NCI-H345 treated with DMSO at 0.1 percent for 48 hours (cell line): ENCODE results near the gene BAZ2B.

ENCODE experiments used
- DNase-seq: peaks from one replicate; lab custom pipeline; 2025; ENCODE audit not compliant: unreplicated experiment; lab: John Stamatoyannopoulos, UW

Gene BAZ2B

DNA sequence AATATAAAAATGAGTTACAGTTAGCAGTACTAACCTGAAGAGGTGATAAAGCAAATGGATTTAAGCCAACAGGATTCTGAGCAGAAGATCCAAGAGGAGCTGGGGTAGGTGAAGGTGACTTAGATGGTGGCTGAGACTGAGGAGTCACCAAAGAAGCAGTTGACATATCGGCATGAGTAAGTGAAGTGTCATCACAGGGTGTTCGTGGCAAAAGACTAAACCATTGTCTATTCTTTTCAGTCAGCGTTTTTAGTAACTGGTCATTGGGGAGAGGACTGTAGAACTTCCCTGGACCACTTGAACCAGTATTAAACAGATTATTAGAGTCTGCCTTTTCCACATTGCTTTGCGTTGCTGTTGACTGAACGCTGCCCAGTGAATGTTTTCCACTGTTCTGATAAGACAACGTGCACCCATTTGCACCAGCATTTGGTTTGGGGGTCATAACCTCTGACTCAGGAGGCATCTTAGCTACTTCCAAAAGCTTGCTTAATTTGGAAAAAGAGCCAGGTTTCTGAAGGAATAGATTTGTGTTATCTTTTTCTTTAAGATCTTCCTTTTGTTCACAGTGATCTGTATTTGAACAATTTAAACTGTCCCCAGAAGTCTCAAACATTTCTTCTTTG is 266.6 kb downstream of the BAZ2B start:
- no peak for DNase-seq

- no peak for DNase-seq
These were observed 289.6 kb downstream of the BAZ2B start for GRCh38 chr2:159326569-159327255.

DNA sequence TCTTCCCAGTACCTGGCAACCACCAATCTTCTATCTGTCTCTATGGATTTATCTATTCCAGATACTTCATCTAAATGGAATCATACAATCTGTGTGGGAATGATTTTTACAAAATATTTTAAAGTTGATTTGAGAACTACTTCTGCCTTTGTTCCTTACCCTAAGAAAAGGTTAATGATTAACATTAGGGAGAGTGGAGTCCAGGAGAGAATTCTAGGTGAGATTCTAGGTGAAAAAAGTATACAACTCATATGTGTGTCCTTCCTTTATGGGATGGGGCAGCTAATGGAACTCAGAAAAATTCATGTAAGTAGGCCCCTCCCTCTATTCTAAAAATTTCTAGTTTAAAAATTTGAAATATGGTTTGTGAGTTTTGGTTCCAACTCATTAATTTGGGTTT is 293.9 kb downstream of the BAZ2B start:
- DNase-seq = no peak

- DNase-seq = no peak
These were observed 298.8 kb downstream of the BAZ2B start for GRCh38 chr2:159317392-159318088.

DNA sequence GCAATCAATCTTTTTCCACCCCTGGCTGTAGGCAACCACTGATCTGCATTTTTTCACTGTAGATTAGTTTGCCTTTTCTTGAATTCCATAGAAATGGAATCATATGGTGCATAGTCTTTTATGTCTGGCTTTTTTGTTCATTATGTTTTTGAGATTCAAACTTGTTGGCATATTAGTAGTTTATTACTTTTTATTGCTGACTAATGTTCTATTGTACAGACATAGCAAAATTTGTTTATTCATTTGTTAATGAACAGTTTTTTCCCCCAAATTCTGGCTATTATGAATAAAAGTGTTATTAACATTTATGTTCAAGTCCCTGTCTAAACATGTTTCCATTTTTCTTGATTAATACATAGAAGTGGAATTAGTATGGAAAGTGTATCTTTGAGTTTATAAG is 308.4 kb downstream of the BAZ2B start:
- DNase-seq = no peak

- no peak for DNase-seq
These were observed 315.8 kb downstream of the BAZ2B start for GRCh38 chr2:159300586-159300985.

DNA sequence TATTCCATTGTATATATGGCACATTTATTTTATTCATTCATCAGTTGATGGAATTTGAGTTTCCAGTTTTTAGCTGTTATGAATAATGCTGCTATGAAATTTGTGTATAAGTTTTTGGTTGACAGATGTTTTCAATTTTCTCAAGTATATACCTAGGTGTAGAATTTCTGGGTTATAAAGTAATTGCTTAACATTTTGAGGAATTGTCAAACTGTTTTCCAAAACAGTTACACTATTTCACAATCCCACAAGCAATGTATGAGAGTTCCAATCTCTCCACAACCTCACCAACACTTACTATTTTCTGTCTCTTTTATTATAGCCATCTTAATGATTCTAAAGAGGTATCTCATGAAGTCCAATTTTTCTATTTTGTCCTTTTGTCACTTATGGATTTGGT is 317.4 kb downstream of the BAZ2B start:
- DNase-seq = no peak

- no peak for DNase-seq
These were observed 319.2 kb downstream of the BAZ2B start for GRCh38 chr2:159297042-159297707.

DNA sequence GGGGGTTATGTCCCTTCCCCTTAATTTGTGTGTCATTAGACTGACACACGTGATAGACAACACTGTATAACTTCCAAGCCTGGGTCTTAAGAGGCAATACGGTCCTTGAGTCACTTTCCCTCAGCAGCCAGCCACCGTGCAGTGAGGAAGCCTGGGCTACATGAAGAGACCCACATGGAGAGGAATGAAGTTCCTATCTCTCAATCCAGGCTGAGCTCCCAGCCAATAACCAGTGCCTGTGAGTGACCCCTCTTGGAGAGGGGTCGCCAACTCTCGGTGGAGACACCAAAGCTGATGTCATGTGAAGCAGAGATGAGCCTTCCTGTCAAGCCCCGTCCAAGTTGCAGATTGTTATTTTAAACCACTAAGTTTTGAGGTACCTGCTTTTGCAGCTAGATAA is 324.2 kb downstream of the BAZ2B start:
- DNase-seq = no peak

GRCh38 chr2:159290289-159290907 is 325.9 kb downstream of the BAZ2B start:
- DNase-seq = no peak

GRCh38 chr2:159287733-159288132 is 328.6 kb downstream of the BAZ2B start:
- DNase-seq = no peak

GRCh38 chr2:159286709-159287441 is 329.5 kb downstream of the BAZ2B start:
- DNase-seq = peak; percentile 78

- DNase-seq = peak; percentile 10
These were observed 330.2 kb downstream of the BAZ2B start, which contains the start of gene WDSUB1 for GRCh38 chr2:159285929-159286708. WDSUB1 (minus strand) TSS chr2:159286703; CDS start chr2:159283069, 3,634 bp downstream.

DNA sequence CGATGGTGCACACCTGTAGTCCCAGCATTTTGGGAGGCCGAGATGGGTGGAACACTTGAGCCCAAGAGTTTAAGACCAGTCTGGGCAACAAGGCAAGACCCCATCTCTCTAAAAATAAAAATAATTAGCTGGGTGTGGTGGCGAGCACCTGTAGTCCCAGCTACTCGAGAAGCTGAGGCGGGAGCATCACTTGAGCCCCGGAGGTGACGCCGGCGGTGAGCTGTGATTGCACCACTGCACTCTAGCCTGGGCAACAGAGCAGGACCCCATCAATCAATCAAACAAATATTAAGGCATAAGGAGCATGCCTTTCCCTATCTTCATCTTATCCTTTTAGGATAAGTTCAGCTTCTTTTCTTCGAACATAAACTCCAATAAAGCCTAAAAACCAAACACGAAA is 330.9 kb downstream of the BAZ2B start:
- DNase-seq = no peak

DNA sequence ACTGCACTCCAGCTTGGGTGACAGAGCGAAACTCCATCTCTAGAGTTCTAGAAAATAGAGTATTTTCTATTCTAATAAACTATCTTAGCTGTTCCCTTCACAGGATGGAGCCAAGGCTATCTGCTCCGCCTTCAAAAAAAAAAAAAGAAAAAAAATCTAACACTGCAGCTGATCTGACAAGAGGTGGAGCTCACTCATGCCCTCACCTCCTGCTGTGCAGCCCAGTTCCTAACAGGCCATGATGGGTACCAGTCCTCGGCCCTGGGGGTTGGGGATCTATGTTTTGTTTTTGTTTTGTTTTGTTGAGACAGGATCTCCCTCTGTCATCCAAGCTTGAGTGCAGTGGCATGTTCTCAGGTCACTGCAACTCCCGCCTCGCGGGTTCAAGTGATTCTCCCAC is 332.8 kb downstream of the BAZ2B start:
- no peak for DNase-seq

- DNase-seq = no peak
These were observed 335.3 kb downstream of the BAZ2B start for GRCh38 chr2:159281002-159281401.

DNA sequence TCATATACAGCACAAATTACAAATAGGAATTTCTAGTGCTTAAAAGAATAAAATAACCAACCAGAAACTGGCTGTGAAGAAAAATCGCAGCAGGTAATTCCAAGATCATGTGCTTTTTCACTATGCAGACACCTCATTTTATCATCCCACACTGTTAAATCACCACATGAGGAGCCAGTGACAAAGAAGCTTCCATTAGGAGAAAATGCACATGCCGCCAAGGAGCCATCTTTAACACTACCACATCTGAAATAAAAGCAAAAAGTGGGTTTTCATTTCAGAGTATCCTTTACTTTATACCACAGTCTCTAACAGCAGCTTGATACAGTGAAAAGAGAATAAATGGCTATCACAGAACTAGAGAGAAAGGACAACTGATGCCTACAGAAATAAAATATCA is 336.6 kb downstream of the BAZ2B start:
- no peak for DNase-seq

- no peak for DNase-seq
These were observed 341.2 kb downstream of the BAZ2B start for GRCh38 chr2:159275111-159275510.

GRCh38 chr2:159272156-159272555 is 344.2 kb downstream of the BAZ2B start:
- DNase-seq = no peak
